Measurements from ENCODE around the gene PANK3. TPM values are rescaled to one million over a fixed set of nuclear protein-coding genes. Genes with fewer than 3 reads are reported as not detected.

Gene PANK3
- polyA plus RNA-seq, 3 donors: 9.0 to 11.9 (median 9.3) TPM

- Mint-ChIP-seq H3K4me1 (no peaks in the 10 kb centered on the region), H3K9me3 (no peaks in the 10 kb centered on the region), H3K36me3 (peaks cover 72 to 74% of the 10 kb centered on the region in 2 donors), H3K27me3 (ENCODE audit: low read depth in 3 of 3) (no peaks in the 10 kb centered on the region), H3K27ac (no peak overlapping the region), H3K4me3 (no peak overlapping the region)
- no peak overlapping the region for H2AFZ ChIP-seq (ENCODE audit: insufficient read depth, low read depth, low read length, poor library complexity, severe bottlenecking)
- no peaks in the 10 kb centered on the region for H3K27me3 ChIP-seq (ENCODE audit: control insufficient read depth in 2 of 2, insufficient read depth in 2 of 2, low read length in 2 of 2)
- H3K27ac ChIP-seq (ENCODE audit: low read depth in 1 of 2, low read length in 2 of 2): no peak overlapping the region
- no peak overlapping the region for H3K4me3 ChIP-seq (replicated peaks in 1 of 3; ENCODE audit: low read depth in 2 of 3, low read length in 3 of 3)
- no CpG with 5 or more reads among the region's 2 CpGs for WGBS (ENCODE audit: insufficient coverage)
- H4K20me1 ChIP-seq (ENCODE audit: insufficient read depth, low read length): peaks cover 14% of the 10 kb centered on the region
- peaks cover 64 to 95% of the 10 kb centered on the region in 2 donors for H3K36me3 ChIP-seq (replicated peaks in 1 of 2; ENCODE audit: control insufficient read depth in 1 of 2, insufficient read depth in 2 of 2, low read length in 2 of 2)
- H3K4me1 ChIP-seq (ENCODE audit: control insufficient read depth in 1 of 2, insufficient read depth in 2 of 2, low read length in 2 of 2): no peaks in the 10 kb centered on the region
- intact Hi-C loops (cut with micrococcal nuclease): no loop called here
- H3K9me3 ChIP-seq (replicated peaks in 1 of 2; ENCODE audit: control insufficient read depth in 1 of 2, insufficient read depth in 1 of 2, low read length in 2 of 2): no peaks in the 10 kb centered on the region
- H3K4me2 ChIP-seq (replicated peaks; ENCODE audit: extremely low read depth, low read length, poor library complexity, severe bottlenecking): no peak overlapping the region
- DNase-seq: no peak
- H3K79me2 ChIP-seq (ENCODE audit: insufficient read depth, low read length): no peaks in the 10 kb centered on the region
- TF ChIP-seq CTCF (IDR thresholded peaks at IDR 0.05): no peak
- no peak overlapping the region for H3K9ac ChIP-seq (ENCODE audit: insufficient read depth, low read length, poor library complexity, severe bottlenecking)
Observed at GRCh38 chr5:168562279-168562678, 16.9 kb downstream of the PANK3 start.

GRCh38 chr5:168557389-168557788, 21.8 kb downstream of the PANK3 start:
- H3K4me3 ChIP-seq (replicated peaks in 1 of 3; ENCODE audit: low read depth in 2 of 3, low read length in 3 of 3): no peak overlapping the region
- peaks cover 4% of the 10 kb centered on the region for H3K4me1 Mint-ChIP-seq
- H3K27ac Mint-ChIP-seq: no peak overlapping the region
- no peak for DNase-seq
- peaks cover 5% of the 10 kb centered on the region for H4K20me1 ChIP-seq (ENCODE audit: insufficient read depth, low read length)
- no CpG with 5 or more reads among the region's 2 CpGs for WGBS (ENCODE audit: insufficient coverage)
- no peaks in the 10 kb centered on the region for H3K27me3 ChIP-seq (ENCODE audit: control insufficient read depth in 2 of 2, insufficient read depth in 2 of 2, low read length in 2 of 2)
- intact Hi-C loops (cut with micrococcal nuclease): no loop called here
- H3K27me3 Mint-ChIP-seq (ENCODE audit: low read depth in 3 of 3): no peaks in the 10 kb centered on the region
- H3K36me3 ChIP-seq (replicated peaks in 1 of 2; ENCODE audit: control insufficient read depth in 1 of 2, insufficient read depth in 2 of 2, low read length in 2 of 2): peaks cover 58 to 96% of the 10 kb centered on the region in 2 donors
- peaks cover 69 to 80% of the 10 kb centered on the region in 2 donors for H3K36me3 Mint-ChIP-seq
- H3K9me3 ChIP-seq (replicated peaks in 1 of 2; ENCODE audit: control insufficient read depth in 1 of 2, insufficient read depth in 1 of 2, low read length in 2 of 2): no peaks in the 10 kb centered on the region
- H3K9ac ChIP-seq (ENCODE audit: insufficient read depth, low read length, poor library complexity, severe bottlenecking): no peak overlapping the region
- H3K79me2 ChIP-seq (ENCODE audit: insufficient read depth, low read length): peaks cover 5% of the 10 kb centered on the region
- no peaks in the 10 kb centered on the region for H3K4me1 ChIP-seq (ENCODE audit: control insufficient read depth in 1 of 2, insufficient read depth in 2 of 2, low read length in 2 of 2)
- H3K4me3 Mint-ChIP-seq: no peak overlapping the region
- H2AFZ ChIP-seq (ENCODE audit: insufficient read depth, low read depth, low read length, poor library complexity, severe bottlenecking): no peak overlapping the region
- no peak for TF ChIP-seq CTCF (IDR thresholded peaks at IDR 0.05)
- H3K27ac ChIP-seq (ENCODE audit: low read depth in 1 of 2, low read length in 2 of 2): no peak overlapping the region
- no peak overlapping the region for H3K4me2 ChIP-seq (replicated peaks; ENCODE audit: extremely low read depth, low read length, poor library complexity, severe bottlenecking)
- H3K9me3 Mint-ChIP-seq: no peaks in the 10 kb centered on the region
